ENCODE data around the gene PCDH9. TPM values are rescaled to one million over a fixed set of nuclear protein-coding genes. Genes with fewer than 3 reads are reported as not detected.

PCDH9 gene
- total and polyA plus RNA-seq, 3 donors from 2014 or later = 2.3 to 4.6 (median 3.5) TPM

GRCh38 chr13:66981912-66982311 is 248.2 kb downstream of the PCDH9 start:
- no peak for DNase-seq

GRCh38 chr13:66977161-66977560 is 253.0 kb downstream of the PCDH9 start:
- no peak for DNase-seq
- TF ChIP-seq CTCF (IDR thresholded peaks at IDR 0.05) (no peak), POLR2A (IDR thresholded peaks at IDR 0.05) (no peak)
- Histone ChIP-seq H3K27me3 (no peaks in the 10 kb centered on the region), H3K4me3 (no peak overlapping the region), H3K27ac (no peak overlapping the region), H3K36me3 (ENCODE audit: low read depth, missing control alignments) (no peaks in the 10 kb centered on the region), H3K4me1 (no peaks in the 10 kb centered on the region), H3K9me3 (no peaks in the 10 kb centered on the region)
- 87 to 96% methylated on average over 4 of the region's 4 CpGs for WGBS, 2 donors
- intact Hi-C loops (cut with DNase I; ENCODE audit: low total_unique reads) = no loop called here

More at GRCh38 chr13:66981912-66982311, 248.2 kb downstream of the PCDH9 start:
- Histone ChIP-seq H3K36me3 (ENCODE audit: low read depth, missing control alignments) (no peaks in the 10 kb centered on the region), H3K4me3 (no peak overlapping the region), H3K9me3 (no peaks in the 10 kb centered on the region), H3K27me3 (no peaks in the 10 kb centered on the region), H3K27ac (no peak overlapping the region), H3K4me1 (no peaks in the 10 kb centered on the region)
- no peak for TF ChIP-seq POLR2A (IDR thresholded peaks at IDR 0.05)
- no peak for TF ChIP-seq CTCF (IDR thresholded peaks at IDR 0.05)
- 72 to 83% methylated on average over 7 of the region's 7 CpGs for WGBS, 2 donors
- intact Hi-C loops (cut with DNase I; ENCODE audit: low total_unique reads) = no loop called here

DNA sequence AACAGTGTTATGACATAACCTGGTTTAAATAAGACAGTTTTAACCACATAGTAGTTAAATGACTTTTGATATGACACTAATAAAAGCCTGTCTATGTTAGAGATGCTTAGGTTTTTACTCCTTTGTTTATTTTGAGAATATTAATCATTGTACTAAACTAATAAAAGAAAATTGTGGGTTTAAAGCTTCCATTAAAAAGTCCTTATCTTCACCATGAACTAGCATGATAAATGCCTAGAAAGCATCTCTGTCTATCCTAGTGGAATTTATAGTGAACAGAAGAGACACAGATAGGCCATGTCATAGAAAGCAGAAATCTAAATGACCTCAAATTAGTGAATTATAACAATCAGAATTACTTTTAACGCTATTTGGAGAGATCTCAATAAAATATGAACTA is 255.2 kb downstream of the PCDH9 start:
- no peak for TF ChIP-seq CTCF (IDR thresholded peaks at IDR 0.05)
- TF ChIP-seq POLR2A (IDR thresholded peaks at IDR 0.05) = no peak
- intact Hi-C loops (cut with DNase I; ENCODE audit: low total_unique reads) = no loop called here
- WGBS, 2 donors = 64 to 71% methylated on average over 1 of the region's 1 CpG

DNA sequence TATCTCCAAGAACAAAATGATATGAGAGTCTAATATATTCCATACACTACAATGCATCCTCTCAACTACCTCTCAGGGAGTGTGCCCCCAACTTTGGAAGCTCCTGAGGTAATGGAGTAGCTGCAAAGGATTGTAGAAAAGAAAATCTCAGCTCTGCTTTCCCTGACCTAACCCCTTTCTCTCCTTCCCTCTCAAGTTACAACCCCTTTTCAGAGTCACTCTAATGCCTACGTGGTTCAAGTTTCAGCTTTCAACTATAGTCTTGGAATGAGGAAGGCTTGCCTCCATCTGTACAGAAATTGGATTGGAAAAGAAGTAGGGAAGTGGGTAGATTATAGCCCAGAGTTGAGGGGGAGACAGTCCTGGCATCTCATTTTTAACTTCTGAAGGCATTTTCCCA is 256.0 kb downstream of the PCDH9 start:
- Histone ChIP-seq H3K27me3 (no peaks in the 10 kb centered on the region), H3K9me3 (no peaks in the 10 kb centered on the region), H3K4me1 (no peaks in the 10 kb centered on the region), H3K4me3 (no peak overlapping the region), H3K27ac (no peak overlapping the region), H3K36me3 (ENCODE audit: low read depth, missing control alignments) (no peaks in the 10 kb centered on the region)
- no peak for TF ChIP-seq CTCF (IDR thresholded peaks at IDR 0.05)
- TF ChIP-seq POLR2A (IDR thresholded peaks at IDR 0.05) = no peak
- 91% methylated on average over 1 of the region's 1 CpG for WGBS, 2 donors
- intact Hi-C loops (cut with DNase I; ENCODE audit: low total_unique reads) = no loop called here
- no peak for DNase-seq

More for the DNA sequence above, 255.2 kb downstream of the PCDH9 start:
- Histone ChIP-seq H3K36me3 (ENCODE audit: low read depth, missing control alignments) (no peaks in the 10 kb centered on the region), H3K27me3 (no peaks in the 10 kb centered on the region), H3K4me1 (no peaks in the 10 kb centered on the region), H3K4me3 (no peak overlapping the region), H3K9me3 (no peaks in the 10 kb centered on the region), H3K27ac (no peak overlapping the region)
- no peak for DNase-seq

DNA sequence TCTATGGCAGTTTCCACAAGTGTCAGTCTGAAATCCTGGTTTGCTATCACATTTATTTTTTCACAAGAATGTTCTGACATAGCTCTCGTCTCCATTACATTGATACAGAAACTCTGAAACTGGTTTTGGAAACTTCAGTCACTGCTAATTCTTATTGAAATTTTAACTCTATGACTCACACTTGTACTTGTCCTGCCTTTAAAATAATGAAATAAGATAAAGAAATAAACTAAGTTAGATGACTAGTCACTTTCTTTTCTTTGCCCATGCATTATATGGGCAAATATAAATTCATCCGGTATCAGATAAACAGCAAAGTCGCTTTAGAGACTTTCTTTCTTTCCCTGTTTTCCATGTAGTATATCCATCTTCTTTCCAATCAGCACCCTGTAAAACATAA is 257.5 kb downstream of the PCDH9 start:
- intact Hi-C loops (cut with DNase I; ENCODE audit: low total_unique reads) = no loop called here
- 84 to 89% methylated on average over 3 of the region's 3 CpGs for WGBS, 2 donors
- TF ChIP-seq POLR2A (IDR thresholded peaks at IDR 0.05) (no peak), CTCF (IDR thresholded peaks at IDR 0.05) (no peak)

More for the DNA sequence above, 257.5 kb downstream of the PCDH9 start:
- Histone ChIP-seq H3K4me3 (no peak overlapping the region), H3K9me3 (no peaks in the 10 kb centered on the region), H3K36me3 (ENCODE audit: low read depth, missing control alignments) (no peaks in the 10 kb centered on the region), H3K27ac (no peak overlapping the region), H3K27me3 (no peaks in the 10 kb centered on the region), H3K4me1 (no peaks in the 10 kb centered on the region)
- DNase-seq = no peak
